HG03139 (cell line): ENCODE measurements around the gene ADK.
"Not testable (repeated sequence)": the region's sequence is repeated elsewhere in the genome, so short reads cannot be mapped to it uniquely, and the experiment has no call there.

ENCODE experiments used
- ATAC-seq: cut with Tn5 transposase; IDR thresholded peaks from one replicate; pipeline ENCODE4 v1.9.1; 2021; ENCODE audit not compliant: unreplicated experiment

The ADK gene

DNA sequence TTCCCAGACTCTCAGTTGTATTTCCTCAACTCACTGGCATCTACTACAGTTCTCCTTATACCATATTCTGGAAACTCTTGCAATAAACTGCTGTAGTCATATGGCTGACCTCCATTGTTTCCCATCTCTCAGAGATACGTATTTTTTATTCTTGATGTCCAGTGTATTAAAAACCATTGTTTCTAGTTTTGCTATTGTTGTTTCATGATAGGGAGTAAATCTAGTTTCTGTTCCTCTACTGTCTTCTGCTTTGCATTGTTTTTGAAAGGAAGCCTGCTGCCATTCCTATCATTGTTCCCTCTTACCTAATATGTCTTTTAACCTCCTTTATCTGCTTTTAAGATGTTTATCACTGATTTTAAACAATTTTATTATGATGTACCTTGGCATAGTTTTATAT is 255.0 kb downstream of the ADK start:
- no peak for ATAC-seq

DNA sequence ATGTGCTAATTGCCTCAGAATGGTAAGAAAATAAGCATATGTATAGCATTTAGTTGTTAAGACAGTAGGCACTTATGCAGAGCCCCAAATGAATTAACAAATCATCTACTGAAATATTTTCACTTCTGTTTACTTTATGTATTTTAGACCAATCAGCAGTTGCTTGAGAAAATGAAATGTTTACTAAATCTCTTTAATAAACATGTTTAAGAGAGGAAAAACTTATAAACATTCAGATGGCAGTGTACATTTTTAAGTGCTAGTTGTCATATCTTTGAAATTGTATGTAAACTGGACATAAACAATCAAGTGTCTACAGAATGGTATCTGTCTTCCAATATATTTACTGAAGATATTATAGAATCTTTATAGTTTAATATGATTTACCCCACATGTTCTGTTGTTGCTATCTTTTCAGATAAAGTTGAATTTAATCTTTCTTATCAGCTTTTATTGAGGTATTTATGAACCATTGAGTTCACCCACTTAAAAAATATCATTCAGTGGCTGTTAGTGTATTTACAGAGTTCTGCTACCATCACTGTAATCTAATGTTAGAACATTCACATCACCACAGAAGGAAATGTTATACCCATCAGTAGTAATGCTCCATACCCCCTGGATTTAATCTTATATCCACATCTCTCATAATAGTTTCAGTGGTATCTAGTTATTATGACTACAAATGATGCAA is 264.3 kb downstream of the ADK start:
- no peak for ATAC-seq

DNA sequence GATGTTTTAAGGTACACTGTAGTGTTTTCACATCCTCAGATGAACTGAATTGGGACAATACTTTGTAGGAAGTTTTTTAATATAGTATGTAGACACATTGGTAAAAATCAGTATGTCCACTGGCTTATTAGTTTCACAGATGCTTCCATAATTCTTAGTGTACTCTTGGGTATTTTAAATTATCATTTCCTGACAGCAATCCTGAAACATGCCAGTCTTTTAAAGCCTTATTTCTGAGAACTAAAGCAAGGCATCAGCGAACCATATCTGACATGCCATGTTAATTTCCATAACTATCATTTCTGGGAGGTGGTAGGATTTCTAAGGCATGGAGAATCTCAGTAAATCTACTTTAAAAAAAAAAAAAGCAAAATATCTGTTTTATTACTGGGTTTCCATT is 266.4 kb downstream of the ADK start:
- no peak for ATAC-seq

DNA sequence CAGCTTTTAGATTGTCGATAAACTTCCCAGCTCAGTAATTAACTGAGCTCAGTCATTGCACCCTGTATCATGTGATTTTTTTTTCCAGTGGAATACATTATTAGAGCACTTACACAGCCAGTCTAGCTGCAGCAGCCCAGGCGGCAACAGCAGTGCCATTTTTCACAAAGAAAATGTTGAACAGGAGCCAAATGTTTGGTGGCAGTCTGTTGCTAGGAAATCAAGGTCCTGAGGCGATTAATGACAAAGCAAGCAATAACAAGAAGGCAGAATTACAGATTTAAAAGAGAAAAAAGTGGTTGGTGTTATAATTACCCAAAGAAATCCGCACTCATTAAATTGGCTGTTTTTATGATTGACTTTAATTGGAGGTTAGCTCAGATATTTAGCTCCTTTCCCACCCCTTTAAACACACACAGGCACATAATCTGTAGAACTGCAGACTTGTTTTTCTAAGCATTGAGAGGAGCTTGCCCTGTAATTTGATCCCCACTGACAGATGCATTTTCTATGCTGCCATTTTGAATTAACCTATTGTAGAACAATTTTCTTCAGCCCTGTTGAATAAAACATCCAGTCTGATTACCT is 267.4 kb downstream of the ADK start:
- no peak for ATAC-seq

DNA sequence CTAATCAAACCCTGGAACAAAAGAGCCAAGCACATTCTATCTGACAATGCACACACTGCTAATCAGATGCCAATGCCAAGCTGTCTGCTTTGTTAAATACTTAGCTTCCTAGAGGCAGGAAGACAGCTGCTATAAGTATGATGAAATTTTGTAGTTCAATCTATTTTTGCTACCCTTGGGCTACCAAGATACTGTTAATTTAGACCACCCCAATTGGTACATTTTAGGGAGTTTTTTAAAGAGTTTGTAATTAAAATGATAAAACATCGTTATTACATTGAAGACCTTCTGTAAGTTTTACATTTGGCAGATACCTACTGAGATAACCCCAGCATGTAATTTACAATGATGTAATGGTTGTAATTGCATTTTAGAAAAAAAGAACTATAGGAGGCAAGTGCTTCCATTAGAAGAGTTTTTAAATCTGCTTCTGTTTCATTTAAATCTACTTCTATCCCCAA is 268.5 kb downstream of the ADK start:
- ATAC-seq = no peak

- ATAC-seq = no peak
These were observed 268.9 kb downstream of the ADK start for GRCh38 chr10:74419958-74420375.

DNA sequence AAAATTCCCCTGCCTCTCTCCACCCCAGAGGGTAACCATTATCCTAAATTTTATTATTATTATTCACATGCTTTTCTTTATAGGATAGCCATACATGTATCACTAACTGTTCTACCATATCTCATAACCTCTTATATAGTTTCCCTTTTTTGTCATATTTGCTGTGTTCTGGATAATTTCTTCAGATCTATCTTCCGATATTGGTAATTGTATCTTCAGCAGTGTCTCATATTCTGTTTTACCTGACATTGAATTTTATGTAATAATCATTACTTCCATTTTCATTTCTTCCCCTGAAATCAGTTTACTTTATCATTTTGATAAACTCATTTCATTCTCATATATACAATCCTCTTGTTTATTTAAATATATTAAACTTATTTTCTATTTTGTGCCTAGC is 273.5 kb downstream of the ADK start:
- no peak for ATAC-seq

GRCh38 chr10:74425456-74426001 is 274.5 kb downstream of the ADK start:
- ATAC-seq = no peak

- ATAC-seq = no peak
These were observed 280.8 kb downstream of the ADK start for GRCh38 chr10:74431816-74432215.

DNA sequence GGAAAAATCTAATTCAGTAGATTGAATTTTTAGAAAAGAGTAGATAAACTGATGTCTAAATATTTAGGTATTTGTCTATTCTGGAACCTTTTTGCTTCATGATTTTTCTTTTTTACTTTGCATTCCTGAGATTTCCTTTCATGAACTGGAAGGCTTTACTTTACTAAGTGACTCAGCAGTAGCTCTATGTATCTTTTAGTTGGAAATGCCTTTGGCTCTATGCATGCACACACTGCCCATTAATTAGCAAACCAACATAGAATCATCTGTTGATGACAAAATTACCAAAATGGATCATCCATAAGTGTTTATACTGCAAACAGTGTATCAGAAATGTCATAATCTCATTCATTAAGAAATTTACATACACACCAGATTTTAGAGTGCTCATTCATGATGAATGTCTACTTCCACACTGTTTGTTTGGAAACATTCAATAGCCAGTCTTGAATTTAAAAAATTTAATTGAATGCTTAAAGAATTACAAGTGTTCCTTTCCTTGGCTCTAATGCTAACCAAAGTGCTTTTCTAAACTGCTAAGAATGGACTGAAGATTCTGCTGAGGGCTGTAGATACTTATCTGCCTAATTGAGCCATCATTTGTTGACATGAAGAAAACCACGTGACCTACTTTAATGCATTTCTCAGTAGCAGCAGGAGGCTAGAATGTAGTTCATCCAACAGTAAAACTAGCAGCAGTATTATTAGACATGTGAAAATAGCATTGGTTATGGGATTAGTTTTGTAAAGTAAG is 282.0 kb downstream of the ADK start:
- ATAC-seq = no peak

- no peak for ATAC-seq
These were observed 282.6 kb downstream of the ADK start for GRCh38 chr10:74433595-74433956.

- no peak for ATAC-seq
These were observed 283.0 kb downstream of the ADK start for GRCh38 chr10:74433993-74434392.

DNA sequence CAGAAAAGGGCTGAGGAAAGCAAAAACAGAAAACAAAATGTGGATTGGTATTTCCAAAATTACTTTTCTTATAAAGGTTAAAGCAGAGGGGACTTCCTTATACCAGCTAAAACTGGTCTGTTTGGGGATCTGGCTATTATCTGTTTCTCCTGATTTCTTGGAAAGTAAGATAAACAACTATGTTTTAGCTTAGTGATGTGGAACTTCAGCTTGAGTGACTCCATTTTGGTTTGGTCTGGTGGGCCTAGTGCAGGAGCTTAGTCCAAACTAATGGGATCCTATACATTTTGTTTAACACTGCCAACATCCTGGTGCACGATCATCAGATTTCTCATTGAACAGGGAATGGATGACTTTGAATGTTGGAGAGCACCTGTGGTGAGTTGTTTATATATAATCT is 283.5 kb downstream of the ADK start:
- no peak for ATAC-seq

DNA sequence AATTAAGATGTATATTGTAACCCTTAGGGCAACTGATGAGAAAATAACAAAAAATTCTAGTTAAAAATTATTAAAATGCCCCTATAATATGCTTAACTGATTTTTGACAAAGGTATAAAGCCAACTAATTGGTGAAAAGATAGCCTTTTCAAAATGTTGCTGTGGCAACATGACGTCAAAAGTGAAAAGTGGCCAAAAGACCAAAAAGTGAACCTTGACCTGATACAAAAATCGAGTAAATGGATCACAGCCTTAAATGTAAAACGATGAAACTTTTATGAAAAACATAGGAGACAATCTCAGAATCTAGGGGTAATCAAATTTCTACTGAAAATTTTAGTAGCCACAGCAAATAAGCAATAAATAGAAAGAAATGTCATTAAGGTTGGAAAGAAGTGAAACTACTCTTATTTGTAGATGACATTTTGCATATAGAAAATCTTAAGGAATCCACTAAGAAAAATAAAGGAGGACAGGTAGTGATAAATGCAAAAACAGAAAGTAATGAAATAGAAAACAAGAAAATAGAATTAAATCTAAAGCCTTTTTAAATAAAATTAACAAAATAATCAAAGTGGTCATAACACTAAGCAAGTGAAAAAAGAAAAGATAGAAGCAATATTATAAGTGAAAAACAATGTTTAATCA is 285.6 kb downstream of the ADK start:
- ATAC-seq = no peak

DNA sequence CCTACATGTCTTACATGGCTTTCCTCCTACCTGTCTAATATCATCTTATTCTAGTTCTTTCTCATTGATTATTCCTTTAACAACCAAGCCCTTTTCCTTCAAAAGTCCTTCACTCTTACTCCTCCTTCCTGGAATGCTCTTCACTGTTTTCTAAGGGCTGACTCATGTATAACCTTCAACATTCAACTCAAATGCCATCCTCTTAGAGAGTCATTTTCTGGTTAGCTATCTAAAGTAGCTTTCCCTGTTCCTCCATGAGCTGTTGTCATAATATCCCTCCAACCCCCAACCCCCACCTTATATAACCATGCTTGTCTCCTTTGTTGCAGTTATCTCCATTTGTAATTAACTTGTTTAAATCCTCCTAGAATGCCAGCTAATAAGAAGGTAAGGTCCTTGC is 286.8 kb downstream of the ADK start:
- no peak for ATAC-seq

GRCh38 chr10:74439213-74439612 is 288.2 kb downstream of the ADK start:
- no peak for ATAC-seq

DNA sequence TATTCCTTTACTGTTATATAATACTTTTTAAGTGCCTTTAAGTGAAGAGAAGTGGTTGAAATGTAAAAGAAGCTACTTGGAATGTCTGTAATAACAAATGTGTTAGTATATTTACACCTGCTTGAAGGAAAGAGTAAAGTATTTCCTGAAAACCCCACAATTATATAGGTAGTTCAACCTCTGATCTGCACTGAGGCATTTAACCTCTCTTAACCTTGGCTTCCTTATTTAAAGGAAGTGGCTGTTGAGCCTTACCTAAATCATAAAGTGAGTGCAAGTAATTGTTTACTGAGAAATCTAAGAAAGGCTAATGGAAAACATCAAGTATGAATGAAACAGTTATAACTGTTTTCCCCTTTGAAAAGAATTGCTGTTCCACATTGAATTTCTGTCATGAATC is 294.5 kb downstream of the ADK start:
- no peak for ATAC-seq

DNA sequence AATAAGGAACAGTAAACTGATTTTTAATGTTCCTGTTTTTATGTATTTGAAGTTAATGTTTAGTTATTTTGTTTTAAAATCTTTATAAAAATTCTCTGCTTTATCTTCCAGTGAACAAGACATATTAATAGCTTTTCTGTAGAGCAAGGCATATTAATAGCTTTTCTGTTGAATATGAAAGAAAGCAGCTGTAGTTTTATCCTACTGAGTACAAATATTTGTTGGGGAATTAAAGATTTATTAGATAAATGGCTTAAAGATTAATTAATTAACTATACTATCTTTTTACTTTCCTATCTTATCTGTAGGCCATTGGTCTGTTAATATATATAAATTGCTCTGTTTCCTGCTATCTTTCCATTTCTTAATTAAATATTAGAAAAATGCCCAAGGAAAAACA is 299.6 kb downstream of the ADK start:
- no peak for ATAC-seq

DNA sequence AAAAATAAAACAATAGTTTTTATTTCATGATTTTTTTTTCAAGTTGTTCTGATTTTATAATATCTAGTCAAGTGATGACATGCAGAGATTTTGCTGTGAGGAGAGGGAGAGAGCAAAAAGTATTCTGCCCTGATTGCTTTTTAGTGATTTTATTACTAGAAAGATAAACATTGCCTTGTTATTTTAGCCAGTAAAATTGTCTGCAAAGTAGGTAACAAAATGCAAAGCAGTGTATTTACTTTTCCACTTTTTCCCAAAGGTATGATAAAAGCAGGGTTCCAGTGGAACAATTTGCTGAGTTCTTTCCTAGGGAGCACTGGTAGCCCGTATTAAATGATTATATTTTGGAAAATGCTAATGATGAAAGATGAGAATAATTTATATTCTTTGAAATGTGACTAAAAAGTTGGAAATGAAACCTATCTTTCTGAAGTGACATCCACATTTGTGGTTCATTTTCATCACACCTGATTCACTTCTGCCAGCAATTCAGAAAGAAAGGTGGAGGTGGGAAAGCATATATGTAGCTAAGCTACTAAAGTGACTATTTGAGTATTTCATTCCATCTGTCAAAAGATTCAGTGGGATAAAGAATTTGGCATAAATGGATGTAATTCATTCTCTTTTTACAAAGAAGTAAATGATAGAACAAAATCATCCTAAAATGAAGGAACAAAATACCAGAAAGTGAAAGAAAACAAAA is 300.3 kb downstream of the ADK start:
- no peak for ATAC-seq

DNA sequence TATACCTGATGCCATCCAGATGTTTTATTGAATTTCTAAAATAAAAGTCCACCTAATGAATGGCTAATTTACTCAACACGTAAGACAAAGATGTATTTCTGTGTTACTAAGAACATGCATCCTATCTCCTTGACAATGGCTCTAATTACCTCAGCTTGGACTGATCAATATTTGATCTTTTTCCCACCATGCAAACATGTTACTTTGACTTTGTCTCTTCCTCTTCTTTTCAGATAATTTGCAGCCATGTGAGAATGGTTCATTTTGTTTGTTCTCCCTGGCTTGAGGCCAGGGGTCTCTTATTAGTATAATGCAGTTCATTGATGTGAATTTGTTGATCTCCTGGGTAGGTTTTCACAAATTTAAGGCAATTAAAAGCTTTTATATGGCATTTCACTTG is 302.1 kb downstream of the ADK start:
- no peak for ATAC-seq

DNA sequence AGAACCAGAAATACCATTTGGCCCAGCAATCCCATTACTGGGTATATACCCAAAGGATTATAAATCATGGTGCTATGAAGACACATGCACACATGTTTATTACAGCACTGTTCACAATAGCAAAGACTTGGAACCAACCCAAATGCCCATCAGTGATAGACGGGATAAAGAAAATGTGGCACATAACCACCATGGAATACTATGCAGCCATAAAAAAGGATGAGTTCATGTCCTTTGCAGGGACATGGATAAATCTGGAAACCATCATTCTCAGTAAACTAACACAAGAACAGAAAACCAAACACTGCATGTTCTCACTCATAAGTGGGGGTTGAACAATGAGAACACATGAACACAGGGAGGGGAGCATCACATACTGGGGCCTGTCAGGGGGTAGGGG is 306.5 kb downstream of the ADK start:
- ATAC-seq = not testable (repeated sequence)
